Breast epithelium (tissue), 3 donors: ENCODE results near the gene STK4.

Experiments used
- POLR2AphosphoS5 ChIP-seq, 3 donors: sonication (generic); formaldehyde crosslinking; IDR thresholded peaks; one replicate each; pipeline ENCODE4 v1.6.1; 2017; ENCODE audit warnings: antibody characterized with exemption in 3 of 3
- TF ChIP-seq, protein P1 (sequence below), 3 donors: fragments of 450-650 bp; IDR thresholded peaks; one replicate each; pipeline ENCODE4 v1.5.1; 2016 to 2017; ENCODE audit warnings: antibody characterized with exemption in 3 of 3, mild to moderate bottlenecking in 3 of 3, moderate library complexity in 3 of 3

DNA sequence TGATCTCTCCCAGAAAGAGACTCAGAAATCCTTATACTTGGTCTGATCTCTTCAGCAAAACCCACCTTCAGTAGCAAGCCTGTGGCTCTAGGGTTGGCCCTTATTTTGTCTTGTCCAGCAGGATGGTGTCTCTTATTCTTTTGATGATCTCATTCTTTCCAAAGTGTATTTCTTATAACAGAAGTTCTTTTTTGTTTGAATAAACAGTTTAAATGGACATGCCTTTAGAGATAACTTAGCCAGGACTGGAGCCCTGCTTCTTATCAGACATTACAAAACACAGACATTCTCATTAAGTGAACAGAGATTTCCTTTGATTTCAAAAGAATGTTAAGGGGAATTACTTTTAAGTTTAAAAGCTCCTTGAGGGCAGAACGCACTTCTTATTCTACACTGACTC lies 102.9 kb downstream of the STK4 start:
- TF ChIP-seq, protein P1, sequence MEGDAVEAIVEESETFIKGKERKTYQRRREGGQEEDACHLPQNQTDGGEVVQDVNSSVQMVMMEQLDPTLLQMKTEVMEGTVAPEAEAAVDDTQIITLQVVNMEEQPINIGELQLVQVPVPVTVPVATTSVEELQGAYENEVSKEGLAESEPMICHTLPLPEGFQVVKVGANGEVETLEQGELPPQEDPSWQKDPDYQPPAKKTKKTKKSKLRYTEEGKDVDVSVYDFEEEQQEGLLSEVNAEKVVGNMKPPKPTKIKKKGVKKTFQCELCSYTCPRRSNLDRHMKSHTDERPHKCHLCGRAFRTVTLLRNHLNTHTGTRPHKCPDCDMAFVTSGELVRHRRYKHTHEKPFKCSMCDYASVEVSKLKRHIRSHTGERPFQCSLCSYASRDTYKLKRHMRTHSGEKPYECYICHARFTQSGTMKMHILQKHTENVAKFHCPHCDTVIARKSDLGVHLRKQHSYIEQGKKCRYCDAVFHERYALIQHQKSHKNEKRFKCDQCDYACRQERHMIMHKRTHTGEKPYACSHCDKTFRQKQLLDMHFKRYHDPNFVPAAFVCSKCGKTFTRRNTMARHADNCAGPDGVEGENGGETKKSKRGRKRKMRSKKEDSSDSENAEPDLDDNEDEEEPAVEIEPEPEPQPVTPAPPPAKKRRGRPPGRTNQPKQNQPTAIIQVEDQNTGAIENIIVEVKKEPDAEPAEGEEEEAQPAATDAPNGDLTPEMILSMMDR (IDR thresholded peaks at IDR 0.05): no peak
- TF ChIP-seq POLR2AphosphoS5 (IDR thresholded peaks at IDR 0.05): no peak
